Measurements from ENCODE around the gene COL16A1. TPM values are rescaled to one million over a fixed set of nuclear protein-coding genes. Genes with fewer than 3 reads are reported as not detected.

The COL16A1 gene
- total RNA-seq, 1 experiment from 2014 or later = 6.2 TPM

- H3K27me3 Mint-ChIP-seq (ENCODE audit: low read depth) = peaks cover 2% of the 10 kb centered on the region
- Histone ChIP-seq H2BK5ac (ENCODE audit: insufficient read length, low read length) (no peak overlapping the region), H3K23ac (ENCODE audit: insufficient read length, low read depth, low read length) (no peak overlapping the region), H3K56ac (ENCODE audit: insufficient read length, low read depth, low read length) (no peak overlapping the region), H2BK20ac (ENCODE audit: low read depth, low read length, poor library complexity, severe bottlenecking) (no peak overlapping the region), H2BK12ac (ENCODE audit: insufficient read length, low read depth, low read length) (no peak overlapping the region), H3K27ac (ENCODE audit: insufficient read length, low read depth, low read length) (no peak overlapping the region), H4K5ac (ENCODE audit: insufficient read length, low read depth, low read length) (no peak overlapping the region), H2AFZ (ENCODE audit: low read length) (no peak overlapping the region), H3K79me2 (ENCODE audit: insufficient read depth, low read length) (no peaks in the 10 kb centered on the region), H2BK120ac (ENCODE audit: low read depth, low read length, poor library complexity, severe bottlenecking) (no peak overlapping the region), H3K9me3 (ENCODE audit: control insufficient read depth, low read depth, low read length) (no peaks in the 10 kb centered on the region), H2AK5ac (ENCODE audit: insufficient read length, low read length) (no peak overlapping the region), H3K4me1 (ENCODE audit: insufficient read depth, low read length) (no peaks in the 10 kb centered on the region; the same call in 1 of the 2 replicates), H3K79me1 (ENCODE audit: insufficient read depth, low read depth, low read length, poor library complexity, severe bottlenecking) (no peaks in the 10 kb centered on the region), H4K20me1 (ENCODE audit: control insufficient read depth, insufficient read depth, insufficient read length) (no peaks in the 10 kb centered on the region), H3K14ac (ENCODE audit: insufficient read depth, low read length) (no peak overlapping the region), H3K4ac (ENCODE audit: low read depth, low read length) (no peak overlapping the region), H3K4me2 (ENCODE audit: insufficient read depth, insufficient read length, low read length) (no peak overlapping the region), H3K23me2 (ENCODE audit: insufficient read length, low read depth, low read length, poor library complexity, severe bottlenecking) (no peaks in the 10 kb centered on the region), H3T11ph (ENCODE audit: low read length) (no peak overlapping the region), H2BK15ac (ENCODE audit: low read depth, low read length) (no peak overlapping the region), H4K91ac (ENCODE audit: insufficient read length, low read depth, low read length) (no peak overlapping the region), H3K9ac (ENCODE audit: extremely low read depth, insufficient read length, low read length) (no peak overlapping the region), H3K27me3 (ENCODE audit: insufficient read depth, low read length) (no peaks in the 10 kb centered on the region), H3K18ac (ENCODE audit: insufficient read length, low read depth, low read length) (no peak overlapping the region), H4K8ac (replicated peaks; ENCODE audit: insufficient read length, low read depth, low read length) (no peak overlapping the region)
- H3K4me3 Mint-ChIP-seq = no peak overlapping the region
- no peak overlapping the region for H3K27ac Mint-ChIP-seq
- no peaks in the 10 kb centered on the region; a peak in 1 of 5 replicates for H3K9me3 Mint-ChIP-seq
- peaks cover 27 to 39% of the 10 kb centered on the region in 2 experiments for H3K4me1 Mint-ChIP-seq
- no CpG with 5 or more reads among the region's 11 CpGs for WGBS (ENCODE audit: extremely low coverage, insufficient read length, low lambda C conversion rate)
- no peak for DNase-seq
- TF ChIP-seq, protein P1, sequence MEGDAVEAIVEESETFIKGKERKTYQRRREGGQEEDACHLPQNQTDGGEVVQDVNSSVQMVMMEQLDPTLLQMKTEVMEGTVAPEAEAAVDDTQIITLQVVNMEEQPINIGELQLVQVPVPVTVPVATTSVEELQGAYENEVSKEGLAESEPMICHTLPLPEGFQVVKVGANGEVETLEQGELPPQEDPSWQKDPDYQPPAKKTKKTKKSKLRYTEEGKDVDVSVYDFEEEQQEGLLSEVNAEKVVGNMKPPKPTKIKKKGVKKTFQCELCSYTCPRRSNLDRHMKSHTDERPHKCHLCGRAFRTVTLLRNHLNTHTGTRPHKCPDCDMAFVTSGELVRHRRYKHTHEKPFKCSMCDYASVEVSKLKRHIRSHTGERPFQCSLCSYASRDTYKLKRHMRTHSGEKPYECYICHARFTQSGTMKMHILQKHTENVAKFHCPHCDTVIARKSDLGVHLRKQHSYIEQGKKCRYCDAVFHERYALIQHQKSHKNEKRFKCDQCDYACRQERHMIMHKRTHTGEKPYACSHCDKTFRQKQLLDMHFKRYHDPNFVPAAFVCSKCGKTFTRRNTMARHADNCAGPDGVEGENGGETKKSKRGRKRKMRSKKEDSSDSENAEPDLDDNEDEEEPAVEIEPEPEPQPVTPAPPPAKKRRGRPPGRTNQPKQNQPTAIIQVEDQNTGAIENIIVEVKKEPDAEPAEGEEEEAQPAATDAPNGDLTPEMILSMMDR (conservative IDR thresholded peaks at IDR 0.05) = no peak
- no peaks in the 10 kb centered on the region for H3K36me3 Mint-ChIP-seq (ENCODE audit: insufficient read depth in 1 of 3, low read depth in 3 of 3)
Observed at GRCh38 chr1:31671147-31671546, 32.7 kb downstream of the COL16A1 start.

Data from H9 (cell line).